ENCODE measurements around the gene GSG1L2. TPM values are rescaled to one million over a fixed set of nuclear protein-coding genes. Genes with fewer than 3 reads are reported as not detected.

Gene GSG1L2
- total RNA-seq, 1 donor from 2014 or later = not detected

DNA sequence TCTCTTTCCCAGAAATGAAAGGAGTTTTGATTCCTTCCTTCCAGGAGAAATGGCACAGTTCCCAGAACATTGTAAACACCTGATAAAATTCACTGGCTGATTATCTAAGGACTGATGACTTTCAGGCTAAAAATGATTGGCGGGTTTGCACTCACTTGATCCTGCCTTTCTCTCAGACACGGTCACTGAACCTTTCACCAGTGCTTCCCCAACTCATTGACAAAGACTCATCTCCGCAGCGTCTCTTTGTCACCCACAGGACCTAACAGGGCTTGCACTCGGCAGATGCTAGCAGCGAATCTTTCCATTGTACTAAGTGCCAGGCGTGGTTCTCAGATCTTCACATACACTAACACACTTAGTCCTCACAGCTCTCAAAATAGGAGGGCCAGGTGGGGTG is 23.2 kb downstream of the GSG1L2 start:
- TF ChIP-seq CTCF (conservative IDR thresholded peaks at IDR 0.05; ENCODE audit: low read depth, low read length) = no peak
- no peak overlapping the region for H3K4me3 ChIP-seq (ENCODE audit: low read depth, low read length)
- no peak for DNase-seq (ENCODE audit: low read depth)

GRCh38 chr17:9798008-9798407 is 23.9 kb downstream of the GSG1L2 start:
- no peak for DNase-seq (ENCODE audit: low read depth)
- no peak overlapping the region for H3K4me3 ChIP-seq (ENCODE audit: low read depth, low read length)
- TF ChIP-seq CTCF (conservative IDR thresholded peaks at IDR 0.05; ENCODE audit: low read depth, low read length) = no peak

GRCh38 chr17:9792181-9792840 is 29.6 kb downstream of the GSG1L2 start:
- DNase-seq (ENCODE audit: low read depth) = no peak
- TF ChIP-seq CTCF (conservative IDR thresholded peaks at IDR 0.05; ENCODE audit: low read depth, low read length) = no peak
- H3K4me3 ChIP-seq (ENCODE audit: low read depth, low read length) = no peak overlapping the region

- TF ChIP-seq CTCF (conservative IDR thresholded peaks at IDR 0.05; ENCODE audit: low read depth, low read length) = no peak
- DNase-seq (ENCODE audit: low read depth) = no peak
- no peak within 1 kb of the TSS for H3K4me3 ChIP-seq (ENCODE audit: low read depth, low read length)
These were observed 30.7 kb downstream of the GSG1L2 start, which contains the start of gene DHRS7C for GRCh38 chr17:9790889-9791876. DHRS7C (minus strand) TSS chr17:9791592; CDS start chr17:9791284, 308 bp downstream.

DNA sequence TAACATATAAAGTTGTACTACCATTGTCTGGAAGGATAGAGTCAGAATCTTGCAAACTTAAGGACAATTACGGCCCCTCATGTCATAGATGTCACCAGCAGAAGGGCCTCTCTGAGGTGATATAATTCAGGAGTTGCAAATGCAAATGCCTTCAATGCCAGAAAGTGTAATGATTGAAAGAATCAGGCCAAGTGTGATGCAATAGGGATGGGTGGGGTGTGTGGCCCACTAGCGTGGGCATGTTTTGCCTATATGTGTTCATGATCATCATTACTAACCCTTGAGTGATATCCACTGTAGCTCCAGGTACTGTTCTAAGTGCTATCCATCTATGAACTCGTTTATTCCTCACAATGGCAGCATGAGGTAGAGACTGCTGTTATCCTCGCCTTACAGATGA is 31.6 kb downstream of the GSG1L2 start:
- H3K4me3 ChIP-seq (ENCODE audit: low read depth, low read length) = no peak overlapping the region
- TF ChIP-seq CTCF (conservative IDR thresholded peaks at IDR 0.05; ENCODE audit: low read depth, low read length) = no peak
- no peak for DNase-seq (ENCODE audit: low read depth)

DNA sequence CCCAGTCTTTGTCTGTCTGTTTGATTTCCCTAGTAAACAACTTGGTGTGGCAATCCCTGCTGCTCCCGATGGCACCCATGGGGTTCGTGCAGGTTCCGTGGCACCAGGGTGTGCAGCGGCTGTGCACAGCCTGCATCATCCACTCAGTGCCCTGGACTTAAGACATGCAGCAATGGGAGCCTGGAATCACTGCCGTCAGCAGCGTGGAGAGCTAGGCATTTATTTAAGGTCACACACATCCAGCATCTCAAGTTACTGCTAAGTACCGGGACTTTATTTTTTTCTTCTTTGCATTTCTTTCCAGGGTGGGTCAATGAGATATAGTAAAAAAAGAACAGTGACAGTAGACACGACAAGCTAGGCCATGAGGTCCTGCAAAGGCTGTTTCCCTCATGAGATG is 33.3 kb downstream of the GSG1L2 start:
- no peak overlapping the region for H3K4me3 ChIP-seq (ENCODE audit: low read depth, low read length)
- no peak for TF ChIP-seq CTCF (conservative IDR thresholded peaks at IDR 0.05; ENCODE audit: low read depth, low read length)
- no peak for DNase-seq (ENCODE audit: low read depth)
